ENCODE results near the gene S100A1. TPM values are rescaled to one million over a fixed set of nuclear protein-coding genes. Genes with fewer than 3 reads are reported as not detected.

Gene S100A1
- total RNA-seq, 1 experiment from 2014 or later: 1.3 TPM

DNA sequence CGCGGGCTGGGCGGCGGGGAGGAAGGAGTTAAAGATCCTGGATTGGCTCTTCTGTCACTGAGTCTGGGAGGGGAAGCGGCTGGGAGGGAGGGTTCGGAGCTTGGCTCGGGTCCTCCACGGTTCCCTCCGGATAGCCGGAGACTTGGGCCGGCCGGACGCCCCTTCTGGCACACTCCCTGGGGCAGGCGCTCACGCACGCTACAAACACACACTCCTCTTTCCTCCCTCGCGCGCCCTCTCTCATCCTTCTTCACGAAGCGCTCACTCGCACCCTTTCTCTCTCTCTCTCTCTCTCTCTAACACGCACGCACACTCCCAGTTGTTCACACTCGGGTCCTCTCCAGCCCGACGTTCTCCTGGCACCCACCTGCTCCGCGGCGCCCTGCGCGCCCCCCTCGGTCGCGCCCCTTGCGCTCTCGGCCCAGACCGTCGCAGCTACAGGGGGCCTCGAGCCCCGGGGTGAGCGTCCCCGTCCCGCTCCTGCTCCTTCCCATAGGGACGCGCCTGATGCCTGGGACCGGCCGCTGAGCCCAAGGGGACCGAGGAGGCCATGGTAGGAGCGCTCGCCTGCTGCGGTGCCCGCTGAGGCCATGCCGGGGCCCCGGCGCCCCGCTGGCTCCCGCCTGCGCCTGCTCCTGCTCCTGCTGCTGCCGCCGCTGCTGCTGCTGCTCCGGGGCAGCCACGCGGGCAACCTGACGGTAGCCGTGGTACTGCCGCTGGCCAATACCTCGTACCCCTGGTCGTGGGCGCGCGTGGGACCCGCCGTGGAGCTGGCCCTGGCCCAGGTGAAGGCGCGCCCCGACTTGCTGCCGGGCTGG, 50.5 kb downstream of the S100A1 start, which contains the start of gene NPR1 (continued):
- TF ChIP-seq, protein P1, sequence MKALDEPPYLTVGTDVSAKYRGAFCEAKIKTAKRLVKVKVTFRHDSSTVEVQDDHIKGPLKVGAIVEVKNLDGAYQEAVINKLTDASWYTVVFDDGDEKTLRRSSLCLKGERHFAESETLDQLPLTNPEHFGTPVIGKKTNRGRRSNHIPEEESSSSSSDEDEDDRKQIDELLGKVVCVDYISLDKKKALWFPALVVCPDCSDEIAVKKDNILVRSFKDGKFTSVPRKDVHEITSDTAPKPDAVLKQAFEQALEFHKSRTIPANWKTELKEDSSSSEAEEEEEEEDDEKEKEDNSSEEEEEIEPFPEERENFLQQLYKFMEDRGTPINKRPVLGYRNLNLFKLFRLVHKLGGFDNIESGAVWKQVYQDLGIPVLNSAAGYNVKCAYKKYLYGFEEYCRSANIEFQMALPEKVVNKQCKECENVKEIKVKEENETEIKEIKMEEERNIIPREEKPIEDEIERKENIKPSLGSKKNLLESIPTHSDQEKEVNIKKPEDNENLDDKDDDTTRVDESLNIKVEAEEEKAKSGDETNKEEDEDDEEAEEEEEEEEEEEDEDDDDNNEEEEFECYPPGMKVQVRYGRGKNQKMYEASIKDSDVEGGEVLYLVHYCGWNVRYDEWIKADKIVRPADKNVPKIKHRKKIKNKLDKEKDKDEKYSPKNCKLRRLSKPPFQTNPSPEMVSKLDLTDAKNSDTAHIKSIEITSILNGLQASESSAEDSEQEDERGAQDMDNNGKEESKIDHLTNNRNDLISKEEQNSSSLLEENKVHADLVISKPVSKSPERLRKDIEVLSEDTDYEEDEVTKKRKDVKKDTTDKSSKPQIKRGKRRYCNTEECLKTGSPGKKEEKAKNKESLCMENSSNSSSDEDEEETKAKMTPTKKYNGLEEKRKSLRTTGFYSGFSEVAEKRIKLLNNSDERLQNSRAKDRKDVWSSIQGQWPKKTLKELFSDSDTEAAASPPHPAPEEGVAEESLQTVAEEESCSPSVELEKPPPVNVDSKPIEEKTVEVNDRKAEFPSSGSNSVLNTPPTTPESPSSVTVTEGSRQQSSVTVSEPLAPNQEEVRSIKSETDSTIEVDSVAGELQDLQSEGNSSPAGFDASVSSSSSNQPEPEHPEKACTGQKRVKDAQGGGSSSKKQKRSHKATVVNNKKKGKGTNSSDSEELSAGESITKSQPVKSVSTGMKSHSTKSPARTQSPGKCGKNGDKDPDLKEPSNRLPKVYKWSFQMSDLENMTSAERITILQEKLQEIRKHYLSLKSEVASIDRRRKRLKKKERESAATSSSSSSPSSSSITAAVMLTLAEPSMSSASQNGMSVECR (CRISPR knock-in tag; IDR thresholded peaks at IDR 0.05; ENCODE audit: borderline replicate concordance): peak; percentile 70; the same call in 1 of the 2 replicates
- no peak for TF ChIP-seq RORB (CRISPR knock-in tag; IDR thresholded peaks at IDR 0.05)
- TF ChIP-seq HMGA2 (CRISPR knock-in tag; IDR thresholded peaks at IDR 0.05): no peak
- TF ChIP-seq ATF1 (CRISPR knock-in tag; IDR thresholded peaks at IDR 0.05): 0 out of 2 replicates have a peak, but pooled peaks have one; percentile 18
- peak; percentile 86; the same call in 1 of the 2 replicates for TF ChIP-seq ZNF219 (CRISPR knock-in tag; IDR thresholded peaks at IDR 0.05; ENCODE audit: borderline replicate concordance)
- 0 out of 2 replicates have a peak, but pooled peaks have one; percentile 25 for TF ChIP-seq GABPB1 (CRISPR knock-in tag; IDR thresholded peaks at IDR 0.05)
- peak; percentile 96 for TF ChIP-seq ZNF423 (CRISPR knock-in tag; IDR thresholded peaks at IDR 0.05)
- TF ChIP-seq CBFB (CRISPR knock-in tag; IDR thresholded peaks at IDR 0.05; ENCODE audit: low read depth): no peak
- TF ChIP-seq, protein P2, sequence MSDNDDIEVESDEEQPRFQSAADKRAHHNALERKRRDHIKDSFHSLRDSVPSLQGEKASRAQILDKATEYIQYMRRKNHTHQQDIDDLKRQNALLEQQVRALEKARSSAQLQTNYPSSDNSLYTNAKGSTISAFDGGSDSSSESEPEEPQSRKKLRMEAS (CRISPR knock-in tag; IDR thresholded peaks at IDR 0.05): peak; percentile 65
- no peak for TF ChIP-seq ZNF121 (CRISPR knock-in tag; IDR thresholded peaks at IDR 0.05)
- no peak for TF ChIP-seq ZNF138 (CRISPR knock-in tag; conservative IDR thresholded peaks at IDR 0.05)
- TF ChIP-seq, protein P3, sequence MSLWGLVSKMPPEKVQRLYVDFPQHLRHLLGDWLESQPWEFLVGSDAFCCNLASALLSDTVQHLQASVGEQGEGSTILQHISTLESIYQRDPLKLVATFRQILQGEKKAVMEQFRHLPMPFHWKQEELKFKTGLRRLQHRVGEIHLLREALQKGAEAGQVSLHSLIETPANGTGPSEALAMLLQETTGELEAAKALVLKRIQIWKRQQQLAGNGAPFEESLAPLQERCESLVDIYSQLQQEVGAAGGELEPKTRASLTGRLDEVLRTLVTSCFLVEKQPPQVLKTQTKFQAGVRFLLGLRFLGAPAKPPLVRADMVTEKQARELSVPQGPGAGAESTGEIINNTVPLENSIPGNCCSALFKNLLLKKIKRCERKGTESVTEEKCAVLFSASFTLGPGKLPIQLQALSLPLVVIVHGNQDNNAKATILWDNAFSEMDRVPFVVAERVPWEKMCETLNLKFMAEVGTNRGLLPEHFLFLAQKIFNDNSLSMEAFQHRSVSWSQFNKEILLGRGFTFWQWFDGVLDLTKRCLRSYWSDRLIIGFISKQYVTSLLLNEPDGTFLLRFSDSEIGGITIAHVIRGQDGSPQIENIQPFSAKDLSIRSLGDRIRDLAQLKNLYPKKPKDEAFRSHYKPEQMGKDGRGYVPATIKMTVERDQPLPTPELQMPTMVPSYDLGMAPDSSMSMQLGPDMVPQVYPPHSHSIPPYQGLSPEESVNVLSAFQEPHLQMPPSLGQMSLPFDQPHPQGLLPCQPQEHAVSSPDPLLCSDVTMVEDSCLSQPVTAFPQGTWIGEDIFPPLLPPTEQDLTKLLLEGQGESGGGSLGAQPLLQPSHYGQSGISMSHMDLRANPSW (CRISPR knock-in tag; conservative IDR thresholded peaks at IDR 0.05; ENCODE audit: low read depth): no peak
- TF ChIP-seq, protein P4, sequence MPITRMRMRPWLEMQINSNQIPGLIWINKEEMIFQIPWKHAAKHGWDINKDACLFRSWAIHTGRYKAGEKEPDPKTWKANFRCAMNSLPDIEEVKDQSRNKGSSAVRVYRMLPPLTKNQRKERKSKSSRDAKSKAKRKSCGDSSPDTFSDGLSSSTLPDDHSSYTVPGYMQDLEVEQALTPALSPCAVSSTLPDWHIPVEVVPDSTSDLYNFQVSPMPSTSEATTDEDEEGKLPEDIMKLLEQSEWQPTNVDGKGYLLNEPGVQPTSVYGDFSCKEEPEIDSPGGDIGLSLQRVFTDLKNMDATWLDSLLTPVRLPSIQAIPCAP (CRISPR knock-in tag; IDR thresholded peaks at IDR 0.05): peak; percentile 10; the same call in 1 of the 2 replicates
- no peak for TF ChIP-seq ZNF232 (CRISPR knock-in tag; IDR thresholded peaks at IDR 0.05)
- no peak for TF ChIP-seq NR1H2 (CRISPR knock-in tag; IDR thresholded peaks at IDR 0.05)
- TF ChIP-seq ZNF317 (CRISPR knock-in tag; IDR thresholded peaks at IDR 0.05; ENCODE audit: borderline replicate concordance, low read depth): no peak
- 0 out of 2 replicates have a peak, but pooled peaks have one; percentile 3 for TF ChIP-seq FOXP1 (CRISPR knock-in tag; IDR thresholded peaks at IDR 0.05; ENCODE audit: borderline replicate concordance)
- TF ChIP-seq ESRRA (CRISPR knock-in tag; IDR thresholded peaks at IDR 0.05; ENCODE audit: borderline replicate concordance): no peak
- TF ChIP-seq TP53 (CRISPR knock-in tag; IDR thresholded peaks at IDR 0.05): no peak
